Stimulated activated CD4-positive, alpha-beta T cell treated with anti-CD3 and anti-CD28 coated beads, Interleukin-12 subunit alpha, Interleukin-12 subunit beta, amount 100 ng/mL, for 48 hours (primary cell): ENCODE results near the gene IFITM2.
"Not testable (repeated sequence)": the region's sequence is repeated elsewhere in the genome, so short reads cannot be mapped to it uniquely, and the experiment has no call there.

Experiments
- DNase-seq, 3 donors: peaks; one replicate each; pipeline ENCODE4 v3.0.0-alpha.2; 2020; ENCODE audit warnings: low read depth in 2 of 3, low spot score in 1 of 3

The IFITM2 gene

GRCh38 chr11:324593-325517 lies 17.2 kb downstream of the IFITM2 start:
- DNase-seq: not testable (repeated sequence)

GRCh38 chr11:325796-326591 lies 18.4 kb downstream of the IFITM2 start:
- DNase-seq: no peak

- no peak for DNase-seq
These were observed 18.9 kb downstream of the IFITM2 start for GRCh38 chr11:326592-326841.

GRCh38 chr11:326842-327580 lies 19.4 kb downstream of the IFITM2 start:
- DNase-seq: peak in 1 of 3 donors; percentile 62

GRCh38 chr11:327581-327923 lies 19.9 kb downstream of the IFITM2 start:
- DNase-seq: no peak

- no peak for DNase-seq
These were observed 20.4 kb downstream of the IFITM2 start for GRCh38 chr11:328012-328411.

GRCh38 chr11:328516-329100 lies 21.0 kb downstream of the IFITM2 start:
- DNase-seq: not testable (repeated sequence)

GRCh38 chr11:329886-330253 lies 22.3 kb downstream of the IFITM2 start:
- DNase-seq: no peak

GRCh38 chr11:330307-330693 lies 22.7 kb downstream of the IFITM2 start:
- no peak for DNase-seq

GRCh38 chr11:330694-331357 lies 23.2 kb downstream of the IFITM2 start:
- no peak for DNase-seq

- no peak for DNase-seq
These were observed 23.9 kb downstream of the IFITM2 start for GRCh38 chr11:331358-332060.

- DNase-seq: no peak
These were observed 25.2 kb downstream of the IFITM2 start for GRCh38 chr11:332651-333480.

- DNase-seq: not testable (repeated sequence)
These were observed 26.1 kb downstream of the IFITM2 start for GRCh38 chr11:333616-334263.

GRCh38 chr11:334264-334994 lies 26.8 kb downstream of the IFITM2 start:
- DNase-seq: no peak

- DNase-seq: no peak
These were observed 28.4 kb downstream of the IFITM2 start for GRCh38 chr11:335779-336658.

- no peak for DNase-seq
These were observed 29.1 kb downstream of the IFITM2 start for GRCh38 chr11:336659-337198.

- DNase-seq: no peak
These were observed 30.1 kb downstream of the IFITM2 start for GRCh38 chr11:337711-338110.
